CD4-positive, alpha-beta T cell treated with Interleukin-4 for 4 hours (primary cell): ENCODE measurements around the gene PROZ.

ENCODE experiments used
- DNase-seq: peaks from one replicate; pipeline ENCODE4 v3.0.0-alpha.2; 2020

PROZ gene

GRCh38 chr13:113182046-113182445 is 23.6 kb downstream of the PROZ start:
- DNase-seq = no peak

- no peak for DNase-seq
Measured at GRCh38 chr13:113183450-113184129, 25.1 kb downstream of the PROZ start.

- peak; percentile 60 for DNase-seq
Measured at GRCh38 chr13:113184568-113185440, 26.4 kb downstream of the PROZ start.

GRCh38 chr13:113186061-113186900 is 27.8 kb downstream of the PROZ start:
- peak; percentile 64 for DNase-seq

GRCh38 chr13:113187263-113187669 is 28.8 kb downstream of the PROZ start:
- peak; percentile 81 for DNase-seq

GRCh38 chr13:113187883-113188665 is 29.6 kb downstream of the PROZ start:
- no peak for DNase-seq

GRCh38 chr13:113190181-113190580 is 31.7 kb downstream of the PROZ start:
- no peak for DNase-seq

- no peak for DNase-seq
Measured at GRCh38 chr13:113192279-113192678, 33.8 kb downstream of the PROZ start.

GRCh38 chr13:113192902-113193301 is 34.5 kb downstream of the PROZ start:
- no peak for DNase-seq

GRCh38 chr13:113195360-113195759 is 36.9 kb downstream of the PROZ start:
- DNase-seq = no peak

- no peak for DNase-seq
Measured at GRCh38 chr13:113196970-113197737, 38.7 kb downstream of the PROZ start.

- DNase-seq = no peak
Measured at GRCh38 chr13:113201815-113202214, 43.4 kb downstream of the PROZ start.

GRCh38 chr13:113202912-113203311 is 44.5 kb downstream of the PROZ start:
- no peak for DNase-seq

GRCh38 chr13:113203507-113204377 is 45.3 kb downstream of the PROZ start:
- DNase-seq = no peak

GRCh38 chr13:113204378-113204734 is 45.9 kb downstream of the PROZ start:
- DNase-seq = no peak

GRCh38 chr13:113205428-113205931 is 47.0 kb downstream of the PROZ start:
- DNase-seq = no peak

GRCh38 chr13:113207460-113207859 is 49.0 kb downstream of the PROZ start:
- DNase-seq = no peak

- no peak for DNase-seq
Measured at GRCh38 chr13:113207890-113208420, 49.5 kb downstream of the PROZ start.

- DNase-seq = peak; percentile 90
Measured at GRCh38 chr13:113208421-113209335, 50.2 kb downstream of the PROZ start, which contains the start of gene PCID2. Gene PCID2 (minus strand): TSS chr13:113208669. CDS start chr13:113208634, 35 bp downstream.
